H1 (cell line): ENCODE measurements around the gene OSCAR. TPM values are rescaled to one million over a fixed set of nuclear protein-coding genes. Genes with fewer than 3 reads are reported as not detected.

Experiments
- CTCF ChIA-PET: fragments of 300-600 bp; sonication (Branson Sonifier 250); formaldehyde crosslinking; loops from one replicate; lab custom pipeline; 2021; ENCODE audit not compliant: partially characterized antibody; lab: Charles Lee
- POLR2A ChIA-PET: fragments of 300-600 bp; sonication (Branson Sonifier 250); formaldehyde crosslinking; loops from one replicate; lab custom pipeline; 2021; ENCODE audit warnings: inconsistent platforms; ENCODE audit not compliant: partially characterized antibody; lab: Charles Lee
- DNase-seq, 2 experiments: peaks; one replicate each; pipeline versions ENCODE4 v3.0.0 to v3.0.0-alpha.2; 2010 to 2022; ENCODE audit warnings: low spot score in 2 of 2, low read depth in 1 of 2, mixed read lengths in 1 of 2
- FAIRE-seq: peaks from 2 replicates; lab custom pipeline; 2011; peaks lifted over from hg19 to GRCh38; lab: Jason Lieb, UNC
- H2AFZ ChIP-seq: 2 replicates; pipeline ENCODE4 v1.8.1; 2012; ENCODE audit warnings: low read length, inconsistent platforms
- H2AK5ac ChIP-seq: 2 replicates; pipeline ENCODE4 v1.6.1; 2013; ENCODE audit warnings: low read depth, low read length
- H2BK120ac ChIP-seq: replicated peaks from 2 replicates; pipeline ENCODE3; 2013; ENCODE audit warnings: low read depth, low read length, inconsistent platforms
- H2BK12ac ChIP-seq: 2 replicates; pipeline ENCODE4 v1.6.1; 2013; ENCODE audit warnings: low read depth, low read length
- H2BK15ac ChIP-seq: 2 replicates; pipeline ENCODE4 v1.6.1; 2013; ENCODE audit warnings: low read length
- H2BK20ac ChIP-seq: 2 replicates; pipeline ENCODE4 v1.6.1; 2013; ENCODE audit warnings: low read length
- H2BK5ac ChIP-seq: 2 replicates; pipeline ENCODE4 v1.6.1; 2013; ENCODE audit warnings: low read depth, low read length
- H3K14ac ChIP-seq: 2 replicates; pipeline ENCODE4 v1.6.1; 2013; ENCODE audit warnings: inconsistent platforms; ENCODE audit not compliant: insufficient read length
- H3K18ac ChIP-seq: 2 replicates; pipeline ENCODE4 v1.6.1; 2013; ENCODE audit warnings: low read length; ENCODE audit errors: extremely low read depth
- H3K23ac ChIP-seq: 2 replicates; pipeline ENCODE4 v1.6.1; 2013; ENCODE audit warnings: inconsistent platforms; ENCODE audit not compliant: insufficient read length
- H3K23me2 ChIP-seq: 2 replicates; pipeline ENCODE4 v1.6.1; 2013; ENCODE audit warnings: low read depth, low read length
- H3K27ac ChIP-seq: 2 replicates; pipeline ENCODE4 v1.6.1; 2011; ENCODE audit warnings: low read depth, low read length, inconsistent platforms
- H3K27me3 ChIP-seq, 4 experiments: replicated peaks in 1 of 4; 1 replicate in 1 of 4; 2 replicates in 3 of 4; pipeline versions ENCODE4 v1.6.1 to v1.8.1; 2011 to 2013; ENCODE audit warnings: low read length in 3 of 4, mild to moderate bottlenecking in 3 of 4, inconsistent platforms in 2 of 4, mixed read lengths in 2 of 4, moderate library complexity in 1 of 4; ENCODE audit not compliant: control insufficient read depth in 3 of 4, insufficient read depth in 3 of 4; ENCODE audit errors: extremely low read depth in 1 of 4
- H3K36me3 ChIP-seq, 4 experiments: 2 replicates each; pipeline versions ENCODE4 v1.6.1 to v1.8.1; 2011 to 2013; ENCODE audit warnings: mild to moderate bottlenecking in 4 of 4, low read length in 3 of 4, moderate library complexity in 2 of 4, control low read depth in 1 of 4, inconsistent platforms in 1 of 4; ENCODE audit not compliant: insufficient read depth in 4 of 4, control insufficient read depth in 2 of 4
- H3K4ac ChIP-seq: replicated peaks from 2 replicates; pipeline ENCODE3; 2013; ENCODE audit warnings: low read length, low read depth, mixed read lengths, inconsistent platforms; ENCODE audit not compliant: insufficient read length
- H3K4me1 ChIP-seq, 4 experiments: replicated peaks in 1 of 4; 1 replicate in 1 of 4; 2 replicates in 3 of 4; pipeline versions ENCODE4 v1.6.1 to v1.8.1; 2011 to 2013; ENCODE audit warnings: low read length in 3 of 4, inconsistent platforms in 2 of 4, mixed read lengths in 1 of 4; ENCODE audit not compliant: insufficient read depth in 4 of 4, control insufficient read depth in 3 of 4
- H3K4me2 ChIP-seq, 2 experiments: 2 replicates each; pipeline versions ENCODE4 v1.6.1 to v1.8.1; 2011 to 2013; ENCODE audit warnings: low read depth in 2 of 2, low read length in 2 of 2, control low read depth in 1 of 2, inconsistent platforms in 1 of 2, mild to moderate bottlenecking in 1 of 2; ENCODE audit not compliant: insufficient read depth in 1 of 2
- H3K4me3 ChIP-seq, 4 experiments: fragments of 200-600, 300-600 bp in 1 of 4; sonication (generic), shearing (Covaris generic), sonication (Bioruptor Twin) in 1 of 4; 2 replicates each; pipeline versions ENCODE4 v1.5.1 to v1.8.1; 2011 to 2016; ENCODE audit warnings: low read length in 4 of 4, low read depth in 3 of 4, control low read depth in 2 of 4, inconsistent platforms in 2 of 4, mild to moderate bottlenecking in 2 of 4, mixed read lengths in 1 of 4, moderate library complexity in 1 of 4; ENCODE audit not compliant: insufficient read depth in 2 of 4; ENCODE audit errors: extremely low read depth in 1 of 4
- H3K56ac ChIP-seq: replicated peaks from 2 replicates; pipeline ENCODE3; 2013; ENCODE audit warnings: low read depth, mild to moderate bottlenecking, mixed read lengths, low read length, inconsistent platforms; ENCODE audit not compliant: insufficient read length
- H3K79me1 ChIP-seq: 2 replicates; pipeline ENCODE4 v1.6.1; 2013; ENCODE audit warnings: low read depth, low read length, control low read depth
- H3K79me2 ChIP-seq, 2 experiments: 2 replicates each; pipeline versions ENCODE4 v1.6.1 to v1.8.1; 2012 to 2013; ENCODE audit warnings: low read length in 2 of 2, mild to moderate bottlenecking in 2 of 2, inconsistent platforms in 1 of 2; ENCODE audit not compliant: insufficient read depth in 2 of 2, control insufficient read depth in 1 of 2
- H3K9ac ChIP-seq, 4 experiments: replicated peaks in 1 of 4; 1 replicate in 1 of 4; 2 replicates in 3 of 4; pipeline versions ENCODE4 v1.6.1 to v1.8.1; 2011 to 2013; ENCODE audit warnings: low read depth in 3 of 4, low read length in 3 of 4, control low read depth in 2 of 4, mild to moderate bottlenecking in 2 of 4, moderate library complexity in 2 of 4, inconsistent platforms in 1 of 4; ENCODE audit errors: extremely low read depth in 1 of 4
- H3K9me3 ChIP-seq, 2 experiments: 2 replicates each; pipeline versions ENCODE4 v1.6.1 to v1.8.1; 2012 to 2013; ENCODE audit warnings: mild to moderate bottlenecking in 2 of 2, moderate library complexity in 2 of 2, control low read depth in 1 of 2, inconsistent platforms in 1 of 2, low read depth in 1 of 2, low read length in 1 of 2, mixed read lengths in 1 of 2; ENCODE audit not compliant: insufficient read depth in 2 of 2
- H4K20me1 ChIP-seq, 2 experiments: replicated peaks in 1 of 2; 2 replicates each; pipeline versions ENCODE3 to v1.8.1; 2011 to 2013; ENCODE audit warnings: inconsistent platforms in 2 of 2, low read length in 2 of 2, mild to moderate bottlenecking in 1 of 2; ENCODE audit not compliant: insufficient read depth in 2 of 2, control insufficient read depth in 1 of 2
- H4K5ac ChIP-seq: 2 replicates; pipeline ENCODE4 v1.6.1; 2013; ENCODE audit warnings: low read length, low read depth, mixed read lengths, inconsistent platforms; ENCODE audit not compliant: insufficient read length
- H4K8ac ChIP-seq: 2 replicates; pipeline ENCODE4 v1.8.0; 2013; ENCODE audit warnings: mild to moderate bottlenecking, moderate library complexity, low read length, inconsistent platforms; ENCODE audit not compliant: insufficient read depth; ENCODE audit errors: extremely low read depth
- H4K91ac ChIP-seq: replicated peaks from 2 replicates; pipeline ENCODE3; 2013; ENCODE audit warnings: low read length, mixed read lengths, inconsistent platforms; ENCODE audit not compliant: insufficient read length
- BACH1 ChIP-seq: IDR thresholded peaks from 2 replicates; pipeline ENCODE4 v1.6.1; 2012; ENCODE audit warnings: low read length, improper control_type of control experiment
- BCL11A ChIP-seq, 2 experiments: IDR thresholded peaks; one replicate each; pipeline ENCODE4 v1.6.1; 2011; ENCODE audit warnings: low read depth in 2 of 2, low read length in 2 of 2, mild to moderate bottlenecking in 2 of 2
- MAFK ChIP-seq: IDR thresholded peaks from 2 replicates; pipeline ENCODE4 v1.6.1; 2012; ENCODE audit warnings: low read depth, mild to moderate bottlenecking, improper control_type of control experiment, low read length
- POU5F1 ChIP-seq: IDR thresholded peaks from 2 replicates; pipeline ENCODE4 v1.6.1; 2011; ENCODE audit warnings: low read depth, mild to moderate bottlenecking, low read length, moderate library complexity
- SIX5 ChIP-seq: IDR thresholded peaks from 2 replicates; pipeline ENCODE4 v1.6.1; 2011; ENCODE audit warnings: mild to moderate bottlenecking, low read depth, low read length
- TBP ChIP-seq: IDR thresholded peaks from 2 replicates; pipeline ENCODE4 v1.6.1; 2011; ENCODE audit warnings: low read depth, low read length, improper control_type of control experiment
- TCF12 ChIP-seq: IDR thresholded peaks from 2 replicates; pipeline ENCODE4 v1.6.1; 2011; ENCODE audit warnings: low read depth, mild to moderate bottlenecking, low read length
- WGBS, 2 experiments: shearing (Covaris generic) in 1 of 2; methylation state at CpG; one replicate each; pipeline versions ENCODE4 v1.1.6 to v1.1.7; 2013 to 2015; ENCODE audit warnings: low lambda C conversion rate in 2 of 2, mixed read lengths in 2 of 2, inconsistent platforms in 1 of 2, low coverage in 1 of 2, missing lambda C conversion rate in 1 of 2; ENCODE audit not compliant: insufficient replicate concordance in 2 of 2, insufficient coverage in 1 of 2, insufficient read length in 1 of 2; ENCODE audit errors: extremely low coverage in 1 of 2, missing lambda C conversion rate in 1 of 2; 5-methylcytosine and 5-hydroxymethylcytosine counted together
- polyA plus RNA-seq, 7 experiments: library from polyadenylated mRNA; depleted of rRNA in 3 of 7; stranded (reverse) in 5 of 7; unstranded in 2 of 7; fragments of >200 nt in 5 of 7; fragments of 200-250 nt in 2 of 7; gene quantifications; 1 replicate in 5 of 7; 2 replicates in 1 of 7; 4 replicates in 1 of 7; pipeline versions ENCODE4 v1.2.1 to v1.2.3, GENCODE V29; 2011 to 2013; ENCODE audit warnings: missing spikeins in 2 of 7, mixed read lengths in 2 of 7
- total RNA-seq: library from RNA; stranded (reverse); fragmentation: NEBNext Ultra II Directional; extraction: Animal tissue kit (Norgen Biotek cat#: 25700); gene quantifications from 2 replicates; pipeline ENCODE4 v1.2.1, GENCODE V29; 2021

Gene OSCAR
- total and polyA plus RNA-seq, 2 of the 8 experiments (the other 6 are each of a cell fraction or from before 2014, with no cell fraction given), result 1.1 TPM

GRCh38 chr19:54045771-54046170, 54.8 kb downstream of the OSCAR start:
- Histone ChIP-seq H3K27me3 (no peaks in the 10 kb centered on the region), H2BK20ac (no peak overlapping the region), H2BK5ac (no peak overlapping the region), H3K4me3 (no peak overlapping the region), H3K23me2 (peaks cover 2% of the 10 kb centered on the region; the same call in 1 of the 2 replicates), H2AK5ac (no peak overlapping the region), H2AFZ (no peak overlapping the region), H3K56ac (no peak overlapping the region), H3K79me1 (no peaks in the 10 kb centered on the region), H3K36me3 (no peaks in the 10 kb centered on the region), H3K9ac (no peak overlapping the region), H3K4ac (no peak overlapping the region), H2BK120ac (no peak overlapping the region), H2BK15ac (no peak overlapping the region), H3K4me2 (no peak overlapping the region), H3K27ac (no peak overlapping the region), H4K5ac (no peak overlapping the region), H3K18ac (no peak overlapping the region), H3K14ac (no peak overlapping the region), H3K79me2 (no peaks in the 10 kb centered on the region), H3K4me1 (peaks cover 0 to 1% (median 0%) of the 10 kb centered on the region in 4 experiments; a peak in 2 of 7 replicates), H4K91ac (no peak overlapping the region), H3K23ac (no peak overlapping the region), H2BK12ac (no peak overlapping the region), H3K9me3 (no peaks in the 10 kb centered on the region), H4K20me1 (no peaks in the 10 kb centered on the region), H4K8ac (no peak overlapping the region)
- no peak for FAIRE-seq
- ChIA-PET CTCF (interaction anchor here (1.0 to 1.5 kb wide), 2 partner anchors 16 to 24 kb away, joined by 3 to 5 read pairs; no protein-coding TSS in a partner anchor), POLR2A (interaction anchor here (1.2 kb wide), 1 partner anchor 10 kb away, joined by 3 read pairs; no protein-coding TSS in a partner anchor)
- WGBS, 2 experiments, result 94 to 100% methylated on average over 1 to 2 of the region's 2 CpGs
- no peak for DNase-seq
- TF ChIP-seq BACH1 (no peak), BCL11A (IDR thresholded peaks at IDR 0.05; ENCODE audit: low read depth in 2 of 2, low read length in 2 of 2) (no peak), TCF12 (no peak), SIX5 (no peak), MAFK (no peak), POU5F1 (no peak), TBP (no peak)
